SK-N-SH treated with all-trans-retinoic acid at 6 μM for 48 hours (cell line): ENCODE measurements around the gene PIEZO1.

Experiments
- ATAC-seq: fragments of 200-7000 bp; cut with Tn5 transposase; 3 replicates; pipeline ENCODE4 v1.9.1; 2020; ENCODE audit warnings: mild to moderate bottlenecking, moderate library complexity
- ARNTL ChIP-seq: fragments of 450-650 bp; formaldehyde crosslinking; IDR thresholded peaks from 2 replicates; pipeline ENCODE4 v1.5.0; 2020; ENCODE audit warnings: low read depth, mild to moderate bottlenecking, moderate library complexity, borderline replicate concordance
- BACH2 ChIP-seq: fragments of 250-450 bp; sonication (Bioruptor Pico); IDR thresholded peaks from 2 replicates; pipeline ENCODE4 v1.9.0; 2021; ENCODE audit warnings: mild to moderate bottlenecking, borderline replicate concordance
- CSDC2 ChIP-seq: fragments of 250-450 bp; sonication (Bioruptor Pico); IDR thresholded peaks from 2 replicates; pipeline ENCODE4 v1.5.0; 2020; ENCODE audit warnings: mild to moderate bottlenecking, moderate library complexity
- ESRRG ChIP-seq: fragments of 250-450 bp; sonication (Bioruptor Pico); IDR thresholded peaks from 2 replicates; pipeline ENCODE4 v1.6.1; 2021; ENCODE audit warnings: mild to moderate bottlenecking
- GLIS3 ChIP-seq: fragments of 250-450 bp; sonication (Bioruptor Pico); IDR thresholded peaks from 2 replicates; pipeline ENCODE4 v1.5.0; 2020; ENCODE audit warnings: mild to moderate bottlenecking, moderate library complexity
- ISL1 ChIP-seq: fragments of 250-450 bp; sonication (Bioruptor Pico); IDR thresholded peaks from 2 replicates; pipeline ENCODE4 v2.1.2; 2022; ENCODE audit warnings: mild to moderate bottlenecking, moderate library complexity
- OSR1 ChIP-seq: fragments of 250-450 bp; sonication (Bioruptor Pico); IDR thresholded peaks from 2 replicates; pipeline ENCODE4 v1.8.0; 2022; ENCODE audit warnings: moderate library complexity, mild to moderate bottlenecking, inconsistent platforms
- PPARA ChIP-seq: fragments of 250-450 bp; sonication (Bioruptor Pico); IDR thresholded peaks from 2 replicates; pipeline ENCODE4 v1.5.0; 2020; ENCODE audit warnings: mild to moderate bottlenecking, borderline replicate concordance
- RARB ChIP-seq: fragments of 250-450 bp; sonication (Bioruptor Pico); IDR thresholded peaks from 2 replicates; pipeline ENCODE4 v1.8.0; 2021; ENCODE audit warnings: mild to moderate bottlenecking, moderate library complexity
- SNAI2 ChIP-seq: fragments of 250-450 bp; sonication (Bioruptor Pico); IDR thresholded peaks from 2 replicates; pipeline ENCODE4 v1.5.0; 2020; ENCODE audit warnings: mild to moderate bottlenecking, moderate library complexity
- TCF4 ChIP-seq: fragments of 250-450 bp; sonication (Bioruptor Pico); IDR thresholded peaks from 2 replicates; pipeline ENCODE4 v1.8.0; 2021; ENCODE audit warnings: mild to moderate bottlenecking, moderate library complexity, borderline replicate concordance
- TOX ChIP-seq: fragments of 250-450 bp; sonication (Bioruptor Pico); IDR thresholded peaks from 2 replicates; pipeline ENCODE4 v1.8.0; 2021; ENCODE audit warnings: mild to moderate bottlenecking, moderate library complexity, borderline replicate concordance
- ZC3H10 ChIP-seq: fragments of 250-450 bp; sonication (Bioruptor Pico); IDR thresholded peaks from 2 replicates; pipeline ENCODE4 v1.5.1; 2021; ENCODE audit warnings: mild to moderate bottlenecking, moderate library complexity
- ZFP3 ChIP-seq: fragments of 250-450 bp; sonication (Bioruptor Pico); IDR thresholded peaks from 2 replicates; pipeline ENCODE4 v1.5.0; 2020; ENCODE audit warnings: mild to moderate bottlenecking, moderate library complexity
- ZFP30 ChIP-seq: fragments of 450-650 bp; formaldehyde crosslinking; IDR thresholded peaks from 2 replicates; pipeline ENCODE4 v1.5.0; 2022; ENCODE audit warnings: mild to moderate bottlenecking, moderate library complexity
- ZNF70 ChIP-seq: fragments of 450-650 bp; formaldehyde crosslinking; IDR thresholded peaks from 2 replicates; pipeline ENCODE4 v1.5.0; 2020; ENCODE audit warnings: mild to moderate bottlenecking, moderate library complexity
- ZNF8 ChIP-seq: fragments of 450-650 bp; formaldehyde crosslinking; IDR thresholded peaks from 2 replicates; pipeline ENCODE4 v1.5.0; 2020; ENCODE audit warnings: mild to moderate bottlenecking, moderate library complexity
- TF ChIP-seq, protein P1 (sequence below): fragments of 250-450 bp; sonication (Bioruptor Pico); IDR thresholded peaks from 2 replicates; pipeline ENCODE4 v1.8.0; 2020; ENCODE audit warnings: mild to moderate bottlenecking, moderate library complexity, borderline replicate concordance
- TF ChIP-seq, protein P2 (sequence below): fragments of 250-450 bp; sonication (Bioruptor Pico); IDR thresholded peaks from 2 replicates; pipeline ENCODE4 v1.5.0; 2020; ENCODE audit warnings: mild to moderate bottlenecking, moderate library complexity
- TF ChIP-seq, protein P3 (sequence below): fragments of 250-450 bp; sonication (Bioruptor Pico); IDR thresholded peaks from 2 replicates; pipeline ENCODE4 v1.8.0; 2021; ENCODE audit warnings: low read depth, mild to moderate bottlenecking, moderate library complexity, borderline replicate concordance
- TF ChIP-seq, protein P4 (sequence below): fragments of 250-450 bp; sonication (Bioruptor Pico); IDR thresholded peaks from 2 replicates; pipeline ENCODE4 v1.5.1; 2020; ENCODE audit warnings: low read depth, mild to moderate bottlenecking, moderate library complexity
- TF ChIP-seq, protein P5 (sequence below): fragments of 250-450 bp; sonication (Bioruptor Pico); IDR thresholded peaks from 2 replicates; pipeline ENCODE4 v1.5.1; 2021; ENCODE audit warnings: mild to moderate bottlenecking, moderate library complexity

The PIEZO1 gene

DNA sequence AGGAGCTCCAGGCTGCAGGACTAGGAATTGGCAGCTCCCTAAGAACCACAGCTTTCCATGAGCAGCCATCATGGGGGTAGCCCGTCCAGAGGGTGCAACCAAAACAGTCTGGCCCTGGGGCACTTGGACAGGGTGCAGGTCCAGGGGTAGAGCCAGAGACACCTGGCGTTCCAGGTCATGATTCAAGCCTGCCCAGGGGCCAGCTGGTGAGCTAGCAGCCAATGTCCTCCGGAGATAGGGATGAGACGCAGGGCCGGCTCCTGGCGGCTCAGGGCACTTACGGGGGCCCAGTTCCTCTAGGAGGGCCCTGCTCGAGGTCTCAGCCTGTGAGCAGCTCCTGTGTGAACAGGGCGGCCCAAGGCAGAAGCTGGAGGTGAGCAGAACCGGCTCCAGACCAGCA is 22.1 kb downstream of the PIEZO1 start:
- ATAC-seq = no peak
- TF ChIP-seq, protein P1, sequence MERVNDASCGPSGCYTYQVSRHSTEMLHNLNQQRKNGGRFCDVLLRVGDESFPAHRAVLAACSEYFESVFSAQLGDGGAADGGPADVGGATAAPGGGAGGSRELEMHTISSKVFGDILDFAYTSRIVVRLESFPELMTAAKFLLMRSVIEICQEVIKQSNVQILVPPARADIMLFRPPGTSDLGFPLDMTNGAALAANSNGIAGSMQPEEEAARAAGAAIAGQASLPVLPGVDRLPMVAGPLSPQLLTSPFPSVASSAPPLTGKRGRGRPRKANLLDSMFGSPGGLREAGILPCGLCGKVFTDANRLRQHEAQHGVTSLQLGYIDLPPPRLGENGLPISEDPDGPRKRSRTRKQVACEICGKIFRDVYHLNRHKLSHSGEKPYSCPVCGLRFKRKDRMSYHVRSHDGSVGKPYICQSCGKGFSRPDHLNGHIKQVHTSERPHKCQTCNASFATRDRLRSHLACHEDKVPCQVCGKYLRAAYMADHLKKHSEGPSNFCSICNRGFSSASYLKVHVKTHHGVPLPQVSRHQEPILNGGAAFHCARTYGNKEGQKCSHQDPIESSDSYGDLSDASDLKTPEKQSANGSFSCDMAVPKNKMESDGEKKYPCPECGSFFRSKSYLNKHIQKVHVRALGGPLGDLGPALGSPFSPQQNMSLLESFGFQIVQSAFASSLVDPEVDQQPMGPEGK (CRISPR knock-in tag) = no peak
- TF ChIP-seq CSDC2 (CRISPR knock-in tag) (no peak), ISL1 (CRISPR knock-in tag) (no peak), ZNF70 (CRISPR knock-in tag) (no peak), SNAI2 (CRISPR knock-in tag) (no peak), ZFP30 (CRISPR knock-in tag) (no peak), ZC3H10 (no peak), ZNF8 (CRISPR knock-in tag) (no peak), ZFP3 (no peak), PPARA (CRISPR knock-in tag) (no peak), ESRRG (CRISPR knock-in tag) (no peak)
- TF ChIP-seq, protein P2, sequence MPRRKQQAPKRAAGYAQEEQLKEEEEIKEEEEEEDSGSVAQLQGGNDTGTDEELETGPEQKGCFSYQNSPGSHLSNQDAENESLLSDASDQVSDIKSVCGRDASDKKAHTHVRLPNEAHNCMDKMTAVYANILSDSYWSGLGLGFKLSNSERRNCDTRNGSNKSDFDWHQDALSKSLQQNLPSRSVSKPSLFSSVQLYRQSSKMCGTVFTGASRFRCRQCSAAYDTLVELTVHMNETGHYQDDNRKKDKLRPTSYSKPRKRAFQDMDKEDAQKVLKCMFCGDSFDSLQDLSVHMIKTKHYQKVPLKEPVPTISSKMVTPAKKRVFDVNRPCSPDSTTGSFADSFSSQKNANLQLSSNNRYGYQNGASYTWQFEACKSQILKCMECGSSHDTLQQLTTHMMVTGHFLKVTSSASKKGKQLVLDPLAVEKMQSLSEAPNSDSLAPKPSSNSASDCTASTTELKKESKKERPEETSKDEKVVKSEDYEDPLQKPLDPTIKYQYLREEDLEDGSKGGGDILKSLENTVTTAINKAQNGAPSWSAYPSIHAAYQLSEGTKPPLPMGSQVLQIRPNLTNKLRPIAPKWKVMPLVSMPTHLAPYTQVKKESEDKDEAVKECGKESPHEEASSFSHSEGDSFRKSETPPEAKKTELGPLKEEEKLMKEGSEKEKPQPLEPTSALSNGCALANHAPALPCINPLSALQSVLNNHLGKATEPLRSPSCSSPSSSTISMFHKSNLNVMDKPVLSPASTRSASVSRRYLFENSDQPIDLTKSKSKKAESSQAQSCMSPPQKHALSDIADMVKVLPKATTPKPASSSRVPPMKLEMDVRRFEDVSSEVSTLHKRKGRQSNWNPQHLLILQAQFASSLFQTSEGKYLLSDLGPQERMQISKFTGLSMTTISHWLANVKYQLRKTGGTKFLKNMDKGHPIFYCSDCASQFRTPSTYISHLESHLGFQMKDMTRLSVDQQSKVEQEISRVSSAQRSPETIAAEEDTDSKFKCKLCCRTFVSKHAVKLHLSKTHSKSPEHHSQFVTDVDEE = no peak
- TF ChIP-seq, protein P3, sequence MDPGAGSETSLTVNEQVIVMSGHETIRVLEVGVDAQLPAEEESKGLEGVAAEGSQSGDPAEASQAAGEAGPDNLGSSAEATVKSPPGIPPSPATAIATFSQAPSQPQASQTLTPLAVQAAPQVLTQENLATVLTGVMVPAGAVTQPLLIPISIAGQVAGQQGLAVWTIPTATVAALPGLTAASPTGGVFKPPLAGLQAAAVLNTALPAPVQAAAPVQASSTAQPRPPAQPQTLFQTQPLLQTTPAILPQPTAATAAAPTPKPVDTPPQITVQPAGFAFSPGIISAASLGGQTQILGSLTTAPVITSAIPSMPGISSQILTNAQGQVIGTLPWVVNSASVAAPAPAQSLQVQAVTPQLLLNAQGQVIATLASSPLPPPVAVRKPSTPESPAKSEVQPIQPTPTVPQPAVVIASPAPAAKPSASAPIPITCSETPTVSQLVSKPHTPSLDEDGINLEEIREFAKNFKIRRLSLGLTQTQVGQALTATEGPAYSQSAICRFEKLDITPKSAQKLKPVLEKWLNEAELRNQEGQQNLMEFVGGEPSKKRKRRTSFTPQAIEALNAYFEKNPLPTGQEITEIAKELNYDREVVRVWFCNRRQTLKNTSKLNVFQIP (CRISPR knock-in tag) = no peak
- TF ChIP-seq, all 23 proteins: peak for 0

DNA sequence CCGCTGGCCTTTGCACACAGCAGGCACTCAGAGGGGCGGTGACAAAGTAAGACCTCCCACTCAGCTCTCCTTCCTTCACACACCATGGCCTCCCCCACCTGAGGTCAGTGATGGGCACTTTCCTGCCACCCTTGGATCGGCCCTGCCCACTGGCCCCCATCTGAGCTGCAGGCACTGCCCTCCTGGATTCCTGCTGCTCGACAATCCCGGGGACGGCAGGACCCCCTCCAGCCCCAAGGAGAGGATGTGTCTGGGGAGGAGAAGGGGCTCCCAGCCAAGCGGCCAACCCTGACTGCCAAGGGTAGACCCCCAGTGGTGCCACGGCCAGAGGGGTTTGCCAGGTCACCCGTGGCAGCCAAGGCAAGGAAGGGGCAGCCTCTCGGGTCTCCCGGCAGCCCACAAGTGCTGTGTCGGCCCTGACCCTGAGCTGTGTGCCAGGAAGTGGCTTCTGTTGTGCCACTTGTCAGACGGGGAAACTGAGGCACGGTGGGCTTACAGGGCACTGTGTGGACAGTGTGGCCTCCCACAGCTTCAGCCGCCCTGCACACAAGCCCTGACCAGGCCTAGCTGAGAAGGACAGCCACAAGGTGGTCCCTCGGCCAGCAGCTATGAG is 22.7 kb downstream of the PIEZO1 start:
- no peak for TF ChIP-seq ARNTL (CRISPR knock-in tag)
- TF ChIP-seq, protein P3 (CRISPR knock-in tag) = no peak
- ATAC-seq = no peak

DNA sequence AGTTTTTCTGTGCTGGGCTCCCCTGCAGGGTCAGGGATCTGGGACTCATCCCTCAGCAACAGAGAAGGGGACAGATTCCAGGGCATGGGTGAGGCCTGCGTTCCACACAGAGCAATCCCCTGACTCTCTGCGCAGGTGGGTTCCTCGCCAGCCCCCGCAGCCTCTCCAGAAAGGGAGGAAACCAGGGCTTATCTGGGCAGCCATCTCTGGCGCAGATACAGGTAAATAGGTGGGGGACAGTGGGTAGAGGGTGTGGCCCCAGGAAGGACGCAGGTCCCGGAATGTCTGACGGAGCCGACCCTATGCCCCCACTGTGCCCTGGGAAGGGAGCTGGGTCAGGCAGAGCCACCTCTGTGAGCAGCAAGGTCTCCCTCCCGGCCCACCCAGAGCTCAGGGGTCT is 23.2 kb downstream of the PIEZO1 start:
- ATAC-seq = no peak
- TF ChIP-seq TCF4 (CRISPR knock-in tag) (no peak), ZNF70 (CRISPR knock-in tag) (no peak), ZFP3 (no peak), OSR1 (no peak), RARB (no peak), TOX (CRISPR knock-in tag) (no peak), SNAI2 (CRISPR knock-in tag) (no peak), ESRRG (CRISPR knock-in tag) (no peak), ARNTL (CRISPR knock-in tag) (no peak), BACH2 (no peak), ZC3H10 (no peak), CSDC2 (CRISPR knock-in tag) (no peak), GLIS3 (no peak), ZNF8 (CRISPR knock-in tag) (no peak)
- TF ChIP-seq, protein P4, sequence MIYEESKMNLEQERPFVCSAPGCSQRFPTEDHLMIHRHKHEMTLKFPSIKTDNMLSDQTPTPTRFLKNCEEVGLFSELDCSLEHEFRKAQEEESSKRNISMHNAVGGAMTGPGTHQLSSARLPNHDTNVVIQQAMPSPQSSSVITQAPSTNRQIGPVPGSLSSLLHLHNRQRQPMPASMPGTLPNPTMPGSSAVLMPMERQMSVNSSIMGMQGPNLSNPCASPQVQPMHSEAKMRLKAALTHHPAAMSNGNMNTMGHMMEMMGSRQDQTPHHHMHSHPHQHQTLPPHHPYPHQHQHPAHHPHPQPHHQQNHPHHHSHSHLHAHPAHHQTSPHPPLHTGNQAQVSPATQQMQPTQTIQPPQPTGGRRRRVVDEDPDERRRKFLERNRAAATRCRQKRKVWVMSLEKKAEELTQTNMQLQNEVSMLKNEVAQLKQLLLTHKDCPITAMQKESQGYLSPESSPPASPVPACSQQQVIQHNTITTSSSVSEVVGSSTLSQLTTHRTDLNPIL (CRISPR knock-in tag) = no peak
- TF ChIP-seq, protein P5, sequence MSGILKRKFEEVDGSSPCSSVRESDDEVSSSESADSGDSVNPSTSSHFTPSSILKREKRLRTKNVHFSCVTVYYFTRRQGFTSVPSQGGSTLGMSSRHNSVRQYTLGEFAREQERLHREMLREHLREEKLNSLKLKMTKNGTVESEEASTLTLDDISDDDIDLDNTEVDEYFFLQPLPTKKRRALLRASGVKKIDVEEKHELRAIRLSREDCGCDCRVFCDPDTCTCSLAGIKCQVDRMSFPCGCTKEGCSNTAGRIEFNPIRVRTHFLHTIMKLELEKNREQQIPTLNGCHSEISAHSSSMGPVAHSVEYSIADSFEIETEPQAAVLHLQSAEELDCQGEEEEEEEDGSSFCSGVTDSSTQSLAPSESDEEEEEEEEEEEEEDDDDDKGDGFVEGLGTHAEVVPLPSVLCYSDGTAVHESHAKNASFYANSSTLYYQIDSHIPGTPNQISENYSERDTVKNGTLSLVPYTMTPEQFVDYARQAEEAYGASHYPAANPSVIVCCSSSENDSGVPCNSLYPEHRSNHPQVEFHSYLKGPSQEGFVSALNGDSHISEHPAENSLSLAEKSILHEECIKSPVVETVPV (CRISPR knock-in tag) = no peak
- TF ChIP-seq, protein P2 = no peak
